K562 (cell line): ENCODE results near the gene ATXN7L1. TPM values are rescaled to one million over a fixed set of nuclear protein-coding genes. Genes with fewer than 3 reads are reported as not detected.
A peak's percentile ranks its signal among the peaks of the same experiment; 100 is the strongest.

ENCODE experiments used
- C11orf30 ChIP-seq: fragments of 450-650 bp; IDR thresholded peaks from 2 replicates; pipeline ENCODE4 v1.6.1; 2016; ENCODE audit warnings: low read depth, mild to moderate bottlenecking
- CEBPG ChIP-seq, 3 experiments: fragments of 200-800 bp in 1 of 3; sonication (Bioruptor generic) in 1 of 3; sonication (generic) in 1 of 3; formaldehyde crosslinking in 1 of 3; IDR thresholded peaks in 2 of 3; conservative IDR thresholded peaks in 1 of 3; 2 replicates each; pipeline versions ENCODE4 v1.6.1 to v1.8.0; 2016 to 2022; ENCODE audit warnings: missing compliant biosample characterization in 2 of 3, missing genetic modification characterization in 2 of 3, mild to moderate bottlenecking in 1 of 3, missing genetic modification reagents in 1 of 3
- CHAMP1 ChIP-seq: fragments of 450-650 bp; IDR thresholded peaks from 2 replicates; pipeline ENCODE4 v1.6.1; 2016; ENCODE audit warnings: mild to moderate bottlenecking
- CUX1 ChIP-seq: fragments of 200-800 bp; sonication (Bioruptor generic); IDR thresholded peaks from 2 replicates; pipeline ENCODE4 v1.6.1; 2016; ENCODE audit warnings: missing genetic modification characterization, missing compliant biosample characterization
- E4F1 ChIP-seq: fragments of 250-450 bp; sonication (Bioruptor Pico); IDR thresholded peaks from 2 replicates; pipeline ENCODE4 v1.5.0; 2021; ENCODE audit warnings: mild to moderate bottlenecking, borderline replicate concordance
- HNRNPH1 ChIP-seq: fragments of 200-400 bp; formaldehyde crosslinking; optimal IDR thresholded peaks from 2 replicates; pipeline ENCODE3; 2017; ENCODE audit warnings: low read depth, mild to moderate bottlenecking, low read length, moderate library complexity
- NFE2L1 ChIP-seq: fragments of 450-650 bp; IDR thresholded peaks from 2 replicates; pipeline ENCODE4 v1.6.1; 2016; ENCODE audit warnings: missing genetic modification characterization, low read depth, mild to moderate bottlenecking, missing compliant biosample characterization, moderate library complexity, borderline replicate concordance
- SMAD4 ChIP-seq: fragments of 250-450 bp; sonication (Bioruptor Pico); conservative IDR thresholded peaks from 2 replicates; pipeline ENCODE4 v1.8.0; 2021; ENCODE audit warnings: inconsistent platforms, mild to moderate bottlenecking, moderate library complexity
- SNIP1 ChIP-seq: fragments of 450-650 bp; IDR thresholded peaks from 2 replicates; pipeline ENCODE4 v1.7.1; 2017; ENCODE audit warnings: low read depth, mild to moderate bottlenecking
- SREBF2 ChIP-seq: sonication (generic); formaldehyde crosslinking; IDR thresholded peaks from 2 replicates; pipeline ENCODE4 v1.4.0; 2020; ENCODE audit warnings: mild to moderate bottlenecking, missing genetic modification reagents
- TFAM ChIP-seq: fragments of 250-450 bp; sonication (Bioruptor Pico); conservative IDR thresholded peaks from 2 replicates; pipeline ENCODE4 v1.5.0; 2021; ENCODE audit warnings: mild to moderate bottlenecking, moderate library complexity
- ZFP30 ChIP-seq: fragments of 250-450 bp; sonication (Bioruptor Pico); IDR thresholded peaks from 2 replicates; pipeline ENCODE4 v1.8.0; 2022; ENCODE audit warnings: moderate library complexity, mild to moderate bottlenecking, inconsistent platforms, borderline replicate concordance
- ZKSCAN8 ChIP-seq: fragments of 200-800 bp; sonication (Bioruptor generic); IDR thresholded peaks from 2 replicates; pipeline ENCODE4 v1.6.1; 2016; ENCODE audit warnings: missing genetic modification characterization, missing compliant biosample characterization
- ZNF12 ChIP-seq: sonication (generic); formaldehyde crosslinking; IDR thresholded peaks from 2 replicates; pipeline ENCODE4 v1.4.0; 2020; ENCODE audit warnings: mild to moderate bottlenecking, missing genetic modification reagents
- ZNF133 ChIP-seq: fragments of 250-450 bp; sonication (Bioruptor Pico); IDR thresholded peaks from 2 replicates; pipeline ENCODE4 v1.4.0; 2020; ENCODE audit warnings: mild to moderate bottlenecking
- ZNF766 ChIP-seq: fragments of 200-800 bp; sonication (Bioruptor generic); conservative IDR thresholded peaks from 2 replicates; pipeline ENCODE4 v1.6.1; 2016; ENCODE audit warnings: missing genetic modification characterization, missing compliant biosample characterization
- polyA plus RNA-seq, 8 experiments: library from polyadenylated mRNA; depleted of rRNA in 4 of 8; stranded (reverse) in 5 of 8; unstranded in 3 of 8; fragments of >200 nt; fragmentation: Nextera tagmentation in 2 of 8; fragmentation: Illumina TruSeq in 1 of 8; extraction: Ambion mirVana in 2 of 8; extraction: Trizol in 1 of 8; gene quantifications; 2 replicates each; pipeline versions ENCODE4 v1.2.1 to v1.2.3, GENCODE V29; 2011 to 2014; ENCODE audit warnings: inconsistent platforms in 1 of 8, missing spikeins in 1 of 8
- total RNA-seq, 7 experiments: library from RNA; depleted of rRNA in 6 of 7; stranded (reverse); fragments of >200 nt in 6 of 7; fragmentation: Illumina TruSeq in 2 of 7; extraction: Trizol in 2 of 7; gene quantifications; 2 replicates each; pipeline versions ENCODE4 v1.2.1 to v1.2.3, GENCODE V29; 2011 to 2021; ENCODE audit warnings: low replicate concordance in 1 of 7

Gene ATXN7L1
- total and polyA plus RNA-seq, 9 of the 15 experiments (the other 6 are each of a cell fraction or from before 2014, with no cell fraction given) = 6.6 to 13.7 (median 10.7) TPM

GRCh38 chr7:105776986-105777910 lies 99.2 kb downstream of the ATXN7L1 start (continued):
- no peak for TF ChIP-seq CHAMP1
- TF ChIP-seq NFE2L1 (tag) = peak; percentile 60; the same call in 1 of the 2 replicates
- no peak for TF ChIP-seq CUX1
- TF ChIP-seq C11orf30 = peak; percentile 80
- TF ChIP-seq ZFP30 (CRISPR knock-in tag) = no peak
- no peak for TF ChIP-seq ZNF12 (CRISPR knock-in tag)
- peak; percentile 62 for TF ChIP-seq ZNF766 (CRISPR knock-in tag)
- no peak for TF ChIP-seq SNIP1
- no peak for TF ChIP-seq HNRNPH1
- no peak for TF ChIP-seq SMAD4 (CRISPR knock-in tag)
- TF ChIP-seq ZKSCAN8 = no peak
- TF ChIP-seq CEBPG (CRISPR knock-in tag; IDR thresholded peaks at IDR 0.05) = no peak
- peak in 1 of 2 experiments; percentile 38; a peak in 1 of 4 replicates for TF ChIP-seq CEBPG (tag; conservative IDR thresholded peaks at IDR 0.05 in 1 of 2, IDR thresholded peaks at IDR 0.05 in 1 of 2)
- no peak for TF ChIP-seq TFAM (CRISPR knock-in tag)
- no peak for TF ChIP-seq E4F1 (CRISPR knock-in tag)
- TF ChIP-seq ZNF133 (CRISPR knock-in tag) = no peak
- TF ChIP-seq SREBF2 (CRISPR knock-in tag) = no peak
